ENCODE data around the gene GFOD1.
A peak's percentile ranks its signal among the peaks of the same experiment; 100 is the strongest.
"Not testable (repeated sequence)": the region's sequence is repeated elsewhere in the genome, so short reads cannot be mapped to it uniquely, and the experiment has no call there.

Gene GFOD1

GRCh38 chr6:13395272-13396237 is 91.8 kb downstream of the GFOD1 start:
- peak; percentile 79 for DNase-seq (ENCODE audit: low read depth)
- no peak for TF ChIP-seq CTCF (conservative IDR thresholded peaks at IDR 0.05; ENCODE audit: low read length)
- H3K4me3 ChIP-seq (ENCODE audit: low read length): no peak overlapping the region

- DNase-seq (ENCODE audit: low read depth): no peak
- TF ChIP-seq CTCF (conservative IDR thresholded peaks at IDR 0.05; ENCODE audit: low read length): no peak
- no peak overlapping the region for H3K4me3 ChIP-seq (ENCODE audit: low read length)
Measured at GRCh38 chr6:13392462-13392861, 94.9 kb downstream of the GFOD1 start.

- H3K4me3 ChIP-seq (ENCODE audit: low read length): no peak overlapping the region
- no peak for DNase-seq (ENCODE audit: low read depth)
- TF ChIP-seq CTCF (conservative IDR thresholded peaks at IDR 0.05; ENCODE audit: low read length): no peak
Measured at GRCh38 chr6:13391537-13391936, 95.9 kb downstream of the GFOD1 start.

GRCh38 chr6:13390658-13391057 is 96.7 kb downstream of the GFOD1 start:
- DNase-seq (ENCODE audit: low read depth): no peak
- TF ChIP-seq CTCF (conservative IDR thresholded peaks at IDR 0.05; ENCODE audit: low read length): no peak
- no peak overlapping the region for H3K4me3 ChIP-seq (ENCODE audit: low read length)

- not testable (repeated sequence) for H3K4me3 ChIP-seq (ENCODE audit: low read length); DNase-seq (ENCODE audit: low read depth)
Measured at GRCh38 chr6:13389237-13389636, 98.2 kb downstream of the GFOD1 start.

GRCh38 chr6:13388769-13389168 is 98.6 kb downstream of the GFOD1 start:
- H3K4me3 ChIP-seq (ENCODE audit: low read length); DNase-seq (ENCODE audit: low read depth): not testable (repeated sequence)

- DNase-seq (ENCODE audit: low read depth): no peak
- no peak overlapping the region for H3K4me3 ChIP-seq (ENCODE audit: low read length)
- TF ChIP-seq CTCF (conservative IDR thresholded peaks at IDR 0.05; ENCODE audit: low read length): no peak
Measured at GRCh38 chr6:13384966-13385365, 102.4 kb downstream of the GFOD1 start.

- no peak for DNase-seq (ENCODE audit: low read depth)
- TF ChIP-seq CTCF (conservative IDR thresholded peaks at IDR 0.05; ENCODE audit: low read length): no peak
- H3K4me3 ChIP-seq (ENCODE audit: low read length): no peak overlapping the region
Measured at GRCh38 chr6:13384506-13384905, 102.9 kb downstream of the GFOD1 start.
